Skin of body (tissue), 2 donors: ENCODE measurements around the gene PSTK. TPM values are rescaled to one million over a fixed set of nuclear protein-coding genes. Genes with fewer than 3 reads are reported as not detected.

Experiments
- DNase-seq: peaks from one replicate; lab custom pipeline; 2025; lab: John Stamatoyannopoulos, UW
- total RNA-seq: library from RNA; depleted of rRNA; stranded (reverse); fragments of >200 nt; gene quantifications from one replicate; pipeline ENCODE4 v1.2.3, GENCODE V29; 2014

PSTK gene
- total RNA-seq, 1 donor from 2014 or later: 4.1 TPM

DNA sequence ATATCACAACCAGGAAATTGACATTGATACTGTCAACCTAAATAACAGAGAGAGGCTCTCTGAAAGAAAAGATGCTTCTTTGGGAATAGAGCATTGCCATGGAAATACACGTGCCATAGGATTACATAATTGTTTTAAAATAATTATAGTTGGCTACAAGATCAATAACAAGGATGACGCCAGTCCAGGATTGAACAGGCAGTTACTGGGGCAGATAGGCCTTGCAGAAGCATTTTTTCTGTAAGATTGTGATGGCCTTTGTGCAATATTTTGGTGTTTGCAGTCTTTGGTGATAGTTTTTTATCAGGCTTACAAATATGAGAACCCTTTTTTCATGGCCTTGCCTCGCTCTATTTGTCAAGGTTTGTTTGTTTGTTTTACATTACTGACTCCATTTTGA is 39.1 kb downstream of the PSTK start:
- no peak for DNase-seq

GRCh38 chr10:123019941-123020703 is 39.9 kb downstream of the PSTK start:
- DNase-seq: no peak

DNA sequence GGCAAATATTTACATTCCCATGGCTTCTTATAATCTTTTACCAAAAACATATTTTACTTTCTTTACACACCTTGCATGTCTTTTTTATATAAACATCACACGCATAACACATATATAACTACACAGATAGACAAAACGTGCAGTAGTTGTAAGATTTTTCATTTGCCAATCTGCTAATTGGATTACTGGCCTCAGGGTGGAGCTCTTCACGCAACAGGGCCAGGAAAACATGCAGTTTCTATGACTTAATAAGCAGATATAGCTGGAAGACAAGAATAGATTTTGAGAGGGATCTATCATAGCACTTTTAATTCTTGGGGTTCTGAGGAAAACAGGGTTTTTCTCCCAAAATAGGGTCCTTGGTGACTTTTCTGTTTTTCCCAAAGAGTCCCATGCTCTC is 41.3 kb downstream of the PSTK start:
- DNase-seq: no peak

- DNase-seq: no peak
These were observed 44.3 kb downstream of the PSTK start for GRCh38 chr10:123024540-123024939.

DNA sequence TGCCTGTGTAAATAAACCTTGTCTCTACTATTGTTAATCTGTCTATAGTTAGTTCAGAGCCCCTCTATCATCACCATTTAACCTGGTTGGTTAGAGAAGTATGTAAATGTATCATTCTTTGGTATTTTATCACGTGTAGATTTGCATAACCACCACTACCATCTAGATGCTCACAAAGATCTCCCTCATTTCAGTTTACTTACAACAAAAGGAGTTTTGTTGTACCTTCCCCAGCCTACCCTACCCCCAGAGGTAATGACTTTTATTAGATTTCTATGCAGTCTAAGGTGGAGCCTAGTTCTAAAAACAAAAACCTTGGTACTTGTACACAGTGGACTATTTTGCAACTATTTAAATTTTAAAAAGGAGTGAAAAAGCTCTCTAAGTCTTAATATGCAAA is 46.1 kb downstream of the PSTK start:
- DNase-seq: no peak

DNA sequence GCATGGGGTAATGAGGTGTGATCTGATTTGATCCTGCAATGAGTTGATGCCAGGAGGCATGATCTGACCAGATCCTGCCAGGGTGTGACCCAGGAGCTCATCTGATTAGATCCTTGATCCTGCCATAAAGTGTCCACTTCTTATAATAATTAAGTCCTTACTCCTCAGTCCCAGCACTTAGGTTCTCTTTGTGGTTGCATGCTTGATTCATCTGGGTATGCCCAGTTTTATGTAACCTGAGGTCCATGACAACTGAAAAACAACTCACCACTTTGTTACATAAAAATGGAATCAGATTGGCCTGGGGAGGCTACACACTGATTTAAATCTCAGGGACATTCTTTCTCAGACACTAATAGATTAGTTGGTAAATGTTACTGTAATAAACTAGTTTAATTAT is 47.7 kb downstream of the PSTK start:
- DNase-seq: no peak

DNA sequence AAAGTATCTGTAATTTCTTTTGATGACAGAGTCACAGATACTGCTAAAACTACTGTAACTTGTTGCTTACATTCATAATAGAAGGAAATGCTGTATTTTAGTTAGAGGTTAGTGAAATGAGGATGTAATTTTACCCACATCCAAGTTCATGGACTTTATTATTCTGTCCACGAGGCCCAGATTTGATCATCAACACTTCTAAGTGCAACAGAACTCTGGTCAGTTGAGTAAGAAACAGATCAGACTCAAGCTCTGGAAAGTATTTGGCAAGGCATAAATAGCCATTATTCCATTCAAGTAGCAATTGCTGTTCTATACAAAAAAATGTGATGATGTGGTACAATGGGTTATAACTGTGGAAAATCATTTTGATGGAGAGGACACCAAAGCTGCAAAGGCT is 50.9 kb downstream of the PSTK start:
- no peak for DNase-seq

DNA sequence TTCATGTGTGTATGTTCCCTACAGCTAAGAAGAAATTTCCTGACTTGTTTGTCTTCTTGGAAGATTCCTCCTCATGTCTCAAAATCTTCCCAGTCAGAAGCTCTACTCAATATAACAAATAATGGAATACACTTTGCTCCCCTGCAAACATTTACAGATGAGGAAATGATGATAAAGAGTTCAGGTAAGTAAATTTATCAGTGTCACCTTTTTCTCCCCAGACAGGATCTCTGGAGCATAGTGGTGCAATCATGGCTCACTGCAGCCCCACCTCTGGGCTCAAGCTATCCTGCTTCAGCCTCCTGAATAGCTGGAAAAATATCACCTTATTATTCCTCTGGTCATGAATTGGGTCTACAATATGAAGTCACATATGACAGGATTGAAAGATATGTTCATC is 54.1 kb downstream of the PSTK start:
- no peak for DNase-seq

DNA sequence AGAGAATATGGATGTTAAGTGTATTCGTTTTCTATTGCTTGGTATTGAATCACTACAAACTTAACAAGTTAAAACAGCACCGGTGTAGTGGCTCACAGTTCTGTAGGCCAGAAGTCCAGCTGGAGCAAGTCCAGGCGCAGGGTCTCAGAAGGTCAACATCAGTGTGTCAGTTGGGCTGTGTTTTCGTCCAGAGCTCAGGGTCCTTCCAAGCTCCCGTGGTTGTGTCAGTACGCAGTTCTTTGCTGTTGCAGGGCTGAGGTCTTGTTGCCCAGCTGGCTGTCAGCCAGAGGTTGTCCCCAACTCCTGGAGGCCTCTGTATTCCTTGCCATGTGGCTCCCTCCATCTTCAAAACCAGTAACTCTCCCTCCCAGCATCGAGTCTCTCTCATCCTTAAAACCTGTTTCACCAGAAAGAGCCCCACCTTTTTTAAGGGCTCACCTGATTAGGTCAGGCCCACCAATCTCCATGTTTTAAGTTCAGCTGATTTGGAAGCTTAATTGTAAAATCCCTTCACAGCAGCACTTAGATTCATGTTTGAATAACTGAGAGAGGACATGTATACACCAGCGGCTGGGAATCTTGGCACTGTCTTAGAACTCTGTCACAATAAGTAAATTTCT is 55.4 kb downstream of the PSTK start:
- DNase-seq: no peak

- DNase-seq: no peak
These were observed 58.8 kb downstream of the PSTK start for GRCh38 chr10:123038782-123039631.

DNA sequence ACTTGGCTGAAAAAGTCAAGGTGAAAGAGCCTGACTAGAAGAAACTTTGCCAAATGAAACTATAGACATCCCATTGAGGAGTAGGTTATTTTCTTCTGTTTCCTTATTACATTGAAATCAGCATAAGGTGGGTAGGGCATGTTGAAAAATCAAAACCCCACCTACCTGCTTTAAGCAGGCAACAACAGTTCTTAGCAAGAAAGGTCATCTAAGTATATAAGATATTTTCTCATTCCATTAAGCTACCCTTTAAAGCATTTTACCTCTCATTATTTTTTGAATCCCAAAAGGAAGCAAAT is 59.4 kb downstream of the PSTK start:
- no peak for DNase-seq

Other genes starting within 250 kb of the PSTK start
- 0.59 TPM for gene CUZD1, start 134.5 kb upstream of the PSTK start, total RNA-seq
- gene FAM24B, start 100.8 kb upstream of the PSTK start, total RNA-seq: 5.7 TPM
- gene FAM24A, start 69.8 kb upstream of the PSTK start, total RNA-seq: not detected
- gene C10orf88, start 26.2 kb upstream of the PSTK start, total RNA-seq: 13.4 TPM
- 11.8 TPM for gene IKZF5, start 28.4 kb downstream of the PSTK start, total RNA-seq
- gene ACADSB, start 28.6 kb downstream of the PSTK start, total RNA-seq: 13.1 TPM
- gene HMX3, start 155.6 kb downstream of the PSTK start, total RNA-seq: not detected
- gene HMX2, start 167.7 kb downstream of the PSTK start, total RNA-seq: not detected
- 117 TPM for gene BUB3, start 174.0 kb downstream of the PSTK start, total RNA-seq